ENCODE data around the gene RPL13A. TPM values are rescaled to one million over a fixed set of nuclear protein-coding genes. Genes with fewer than 3 reads are reported as not detected.
"Not testable (repeated sequence)": the region's sequence is repeated elsewhere in the genome, so short reads cannot be mapped to it uniquely, and the experiment has no call there.

The RPL13A gene
- total and polyA plus RNA-seq, 2 experiments from 2014 or later = 2,105 to 2,412 TPM

GRCh38 chr19:49472936-49473335 is 14.5 kb upstream of the RPL13A start:
- Mint-ChIP-seq H3K27ac (no peak overlapping the region), H3K4me3 (no peak overlapping the region), H3K4me1 (peaks cover 21% of the 10 kb centered on the region), H3K36me3 (ENCODE audit: low read depth) (peaks cover 19% of the 10 kb centered on the region), H3K27me3 (ENCODE audit: insufficient read depth, low read depth, poor library complexity) (peaks cover 23% of the 10 kb centered on the region), H3K9me3 (no peaks in the 10 kb centered on the region)
- no peaks in the 10 kb centered on the region for H3K9me2 ChIP-seq (ENCODE audit: insufficient read depth)
- no peak overlapping the region for H3K27ac ChIP-seq (ENCODE audit: low read depth)
- DNase-seq (ENCODE audit: low spot score) (no peak), ATAC-seq (no peak)
- no peaks in the 10 kb centered on the region; the same call in 1 of the 2 replicates for H3K27me3 ChIP-seq (ENCODE audit: insufficient read depth)
- no peak overlapping the region for H2AFZ ChIP-seq
- H3F3A ChIP-seq (replicated peaks; ENCODE audit: low read depth) = peaks cover 24% of the 10 kb centered on the region; the same call in 1 of the 2 replicates
- no peaks in the 10 kb centered on the region for H3K36me3 ChIP-seq (ENCODE audit: insufficient read depth)
- H3K4me2 ChIP-seq = no peak overlapping the region
- no peaks in the 10 kb centered on the region for H3K79me2 ChIP-seq (replicated peaks; ENCODE audit: insufficient read depth)
- no peak for TF ChIP-seq CTCF (conservative IDR thresholded peaks at IDR 0.05; ENCODE audit: low read depth in 2 of 2)
- TF ChIP-seq ETS1 (IDR thresholded peaks at IDR 0.05) = no peak
- TF ChIP-seq EZH2phosphoT487 (IDR thresholded peaks at IDR 0.05; ENCODE audit: unreplicated experiment) = no peak
- TF ChIP-seq REST (IDR thresholded peaks at IDR 0.05; ENCODE audit: unreplicated experiment) = no peak
- TF ChIP-seq ZNF114 (CRISPR knock-in tag; IDR thresholded peaks at IDR 0.05) = no peak
- TF ChIP-seq EZH2 (IDR thresholded peaks at IDR 0.05; ENCODE audit: low read depth, unreplicated experiment) = no peak
- TF ChIP-seq STAT1 (IDR thresholded peaks at IDR 0.05; ENCODE audit: unreplicated experiment) = no peak
- no peak for TF ChIP-seq JUNB (IDR thresholded peaks at IDR 0.05; ENCODE audit: unreplicated experiment)
- no peak for TF ChIP-seq ZNF462 (CRISPR knock-in tag; IDR thresholded peaks at IDR 0.05)
- no peak for TF ChIP-seq POLR2AphosphoS5 (IDR thresholded peaks at IDR 0.05; ENCODE audit: low read depth)
- peaks cover 11% of the 10 kb centered on the region; the same call in 1 of the 2 replicates for H3K4me1 ChIP-seq (ENCODE audit: insufficient read depth)
- no peaks in the 10 kb centered on the region for H4K20me1 ChIP-seq (replicated peaks; ENCODE audit: insufficient read depth)
- no peak overlapping the region for H3K4me3 ChIP-seq

GRCh38 chr19:49473501-49473867 is 13.9 kb upstream of the RPL13A start:
- H3K4me1 ChIP-seq (ENCODE audit: insufficient read depth); DNase-seq (ENCODE audit: low spot score); H3K36me3 ChIP-seq (ENCODE audit: insufficient read depth); H3K9me3 Mint-ChIP-seq; H3K27me3 ChIP-seq (ENCODE audit: insufficient read depth); ATAC-seq; H3K27ac Mint-ChIP-seq; H3K9me2 ChIP-seq (ENCODE audit: insufficient read depth); H4K20me1 ChIP-seq (replicated peaks; ENCODE audit: insufficient read depth); H3K79me2 ChIP-seq (replicated peaks; ENCODE audit: insufficient read depth); H2AFZ ChIP-seq; H3K4me3 Mint-ChIP-seq; H3K27ac ChIP-seq (ENCODE audit: low read depth): not testable (repeated sequence)
- Mint-ChIP-seq H3K36me3 (ENCODE audit: low read depth) (peaks cover 19% of the 10 kb centered on the region), H3K4me1 (peaks cover 21% of the 10 kb centered on the region), H3K27me3 (ENCODE audit: insufficient read depth, low read depth, poor library complexity) (peaks cover 22% of the 10 kb centered on the region)
- H3K4me2 ChIP-seq = peak overlapping the region; percentile 81; the same call in 1 of the 2 replicates
- H3F3A ChIP-seq (replicated peaks; ENCODE audit: low read depth) = peaks cover 24% of the 10 kb centered on the region; the same call in 1 of the 2 replicates
- H3K4me3 ChIP-seq = peak overlapping the region; percentile 65; the same call in 1 of the 2 replicates

All from GM23338 (cell line).